KBM-7 (cell line): Measurements from ENCODE around the gene KIF12.
"Not testable (repeated sequence)": the region's sequence is repeated elsewhere in the genome, so short reads cannot be mapped to it uniquely, and the experiment has no call there.

ENCODE experiments used
- DNase-seq: peaks from one replicate; pipeline ENCODE4 v3.0.0-alpha.2; 2015
- in situ Hi-C: fragments of 300-500 bp; cut with MboI; formaldehyde crosslinking; loops from 2 replicates; pipeline ENCODE4 v1.14.3; 2020; ENCODE audit warnings: low sequenced_read_pairs, low pct_unique_long_range_greater_than_20kb, mixed read lengths

The KIF12 gene

DNA sequence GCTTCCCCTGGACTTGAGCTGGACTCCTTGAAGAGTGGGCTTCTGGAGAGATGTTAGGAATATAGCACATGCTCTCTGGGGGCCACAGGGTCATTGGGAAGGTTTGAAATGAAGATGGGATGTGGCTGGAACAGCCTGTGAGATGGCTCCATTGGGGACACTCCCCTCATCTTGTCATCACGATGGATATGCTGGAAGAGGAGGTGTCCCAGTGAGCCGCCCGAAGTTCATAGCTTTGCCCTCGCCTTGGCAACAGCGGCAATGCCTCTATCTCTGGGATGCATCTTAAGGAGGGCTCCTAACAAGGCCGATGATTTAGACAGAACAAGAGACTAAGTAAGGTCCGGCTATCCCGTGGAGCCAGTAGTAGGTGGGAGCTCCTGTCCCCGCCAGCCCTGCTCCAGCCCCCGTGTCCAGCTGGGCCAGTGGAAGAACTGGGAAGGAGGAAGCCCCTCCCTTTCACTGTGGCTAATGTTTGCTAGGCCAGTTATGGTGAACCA is 44.9 kb downstream of the KIF12 start:
- DNase-seq, result no peak
- in situ Hi-C loops, result no loop called here

DNA sequence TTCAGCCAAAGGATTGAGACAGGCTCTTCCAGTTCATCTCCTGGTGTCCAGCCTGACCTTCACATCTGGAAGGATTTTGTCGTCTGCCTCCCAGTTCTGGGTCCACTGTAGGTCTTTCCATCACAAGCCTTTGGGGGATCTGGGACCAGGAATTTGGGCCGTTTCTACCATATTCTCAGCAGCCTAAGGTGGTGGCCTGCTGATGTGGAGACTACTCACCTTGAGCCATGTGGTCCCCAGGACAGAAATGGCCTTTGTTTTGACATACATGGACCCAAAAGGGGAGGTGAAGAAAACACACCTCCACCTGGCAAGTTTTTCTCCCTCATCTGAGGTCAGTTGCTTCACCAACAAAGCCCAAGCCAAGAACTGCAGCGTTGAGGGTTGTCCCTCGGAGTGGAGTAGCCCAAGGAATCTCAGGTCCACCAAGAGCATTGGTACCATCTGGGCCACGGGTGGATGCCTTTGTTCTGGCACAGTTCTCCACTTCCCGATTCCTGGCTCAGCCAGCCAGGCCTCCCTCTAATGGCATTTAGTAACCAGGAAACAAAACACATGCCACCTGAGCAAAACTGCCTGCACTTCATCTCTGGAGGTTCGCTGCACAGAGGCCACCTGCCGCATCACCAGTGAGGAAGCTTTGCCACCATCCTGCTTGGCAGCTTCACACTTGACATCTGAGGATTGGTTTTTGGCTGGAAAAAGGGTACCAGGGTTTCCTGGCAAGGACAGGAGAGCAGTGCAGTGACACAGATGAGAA is 45.7 kb downstream of the KIF12 start:
- DNase-seq, result no peak
- in situ Hi-C loops, result no loop called here

DNA sequence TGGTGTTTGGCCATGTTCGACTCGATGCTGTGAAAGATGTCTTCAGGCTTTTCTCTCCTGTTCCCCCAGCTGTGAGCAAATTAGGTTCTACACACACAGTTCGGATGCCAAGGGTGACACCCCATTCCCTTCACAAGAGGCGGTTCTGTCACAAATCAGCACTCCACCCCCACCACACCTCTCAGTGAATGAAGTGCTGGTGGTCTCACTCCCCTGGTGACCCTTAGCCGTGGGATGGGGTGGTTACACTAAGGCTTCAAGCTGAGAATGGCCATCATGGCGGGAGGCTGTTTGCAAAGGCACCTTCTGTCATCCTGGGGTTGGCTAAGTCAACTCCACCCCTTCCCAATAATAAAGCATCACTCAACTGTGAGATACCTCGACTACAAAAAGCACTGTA is 47.4 kb downstream of the KIF12 start:
- in situ Hi-C loops, result no loop called here

DNA sequence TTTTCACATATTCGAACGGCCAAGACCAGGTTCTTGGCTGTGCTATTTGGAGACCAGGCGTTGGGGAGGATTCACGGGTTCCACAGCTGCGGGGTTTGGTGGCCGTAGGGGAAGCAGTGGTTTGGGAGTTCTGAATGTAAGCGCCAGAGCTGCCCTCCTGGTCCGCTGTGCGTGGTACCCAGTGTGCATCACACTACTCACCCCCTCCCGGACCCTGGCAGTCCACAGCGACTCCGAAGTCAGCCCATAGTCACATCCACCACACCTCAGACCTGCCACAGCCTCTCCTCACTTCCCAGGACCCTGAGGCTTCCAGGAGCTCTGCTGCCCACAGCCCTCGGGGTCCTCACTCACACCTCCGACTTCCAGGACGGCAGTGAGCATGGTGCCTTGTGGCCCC is 47.8 kb downstream of the KIF12 start:
- DNase-seq, result no peak
- in situ Hi-C loops, result no loop called here

More for the DNA sequence above, 47.4 kb downstream of the KIF12 start:
- DNase-seq, result no peak

DNA sequence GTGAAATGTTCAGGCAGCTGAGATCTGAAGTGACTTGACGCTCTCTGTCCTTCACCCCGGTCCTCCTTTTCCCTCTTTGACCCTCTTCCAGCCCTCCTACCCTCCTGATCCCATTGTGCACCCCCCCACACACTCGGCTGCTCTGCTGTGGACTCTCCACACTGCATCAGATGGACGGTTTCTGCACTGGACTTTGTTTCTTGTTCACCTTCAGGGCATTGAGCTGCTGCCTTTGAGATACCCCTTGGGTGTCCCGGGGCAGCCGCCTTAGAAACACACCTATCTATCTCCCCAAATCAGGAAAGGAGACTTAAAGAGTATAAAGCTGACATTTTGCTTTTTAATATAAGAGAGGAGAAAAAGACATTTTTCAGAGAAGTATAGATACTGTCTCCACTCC is 48.4 kb downstream of the KIF12 start:
- in situ Hi-C loops, result no loop called here

DNA sequence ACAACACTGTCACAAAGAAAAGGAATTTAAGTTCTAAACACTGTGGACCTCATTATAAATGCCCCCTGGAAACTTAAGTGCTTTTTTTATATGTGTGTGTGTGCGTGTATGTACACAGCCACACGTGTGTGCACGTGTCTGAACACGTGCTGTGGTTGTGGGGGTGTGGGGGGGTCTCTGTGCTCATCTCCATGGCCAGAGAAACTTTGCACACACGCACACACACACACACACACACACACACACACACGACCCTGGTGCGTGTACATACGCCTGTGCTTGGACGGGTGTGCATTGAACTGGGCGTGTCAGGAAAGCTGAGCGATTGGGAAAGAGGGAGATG is 48.9 kb downstream of the KIF12 start:
- in situ Hi-C loops, result no loop called here
- no peak for DNase-seq

More for the DNA sequence above, 48.4 kb downstream of the KIF12 start:
- DNase-seq, result no peak

DNA sequence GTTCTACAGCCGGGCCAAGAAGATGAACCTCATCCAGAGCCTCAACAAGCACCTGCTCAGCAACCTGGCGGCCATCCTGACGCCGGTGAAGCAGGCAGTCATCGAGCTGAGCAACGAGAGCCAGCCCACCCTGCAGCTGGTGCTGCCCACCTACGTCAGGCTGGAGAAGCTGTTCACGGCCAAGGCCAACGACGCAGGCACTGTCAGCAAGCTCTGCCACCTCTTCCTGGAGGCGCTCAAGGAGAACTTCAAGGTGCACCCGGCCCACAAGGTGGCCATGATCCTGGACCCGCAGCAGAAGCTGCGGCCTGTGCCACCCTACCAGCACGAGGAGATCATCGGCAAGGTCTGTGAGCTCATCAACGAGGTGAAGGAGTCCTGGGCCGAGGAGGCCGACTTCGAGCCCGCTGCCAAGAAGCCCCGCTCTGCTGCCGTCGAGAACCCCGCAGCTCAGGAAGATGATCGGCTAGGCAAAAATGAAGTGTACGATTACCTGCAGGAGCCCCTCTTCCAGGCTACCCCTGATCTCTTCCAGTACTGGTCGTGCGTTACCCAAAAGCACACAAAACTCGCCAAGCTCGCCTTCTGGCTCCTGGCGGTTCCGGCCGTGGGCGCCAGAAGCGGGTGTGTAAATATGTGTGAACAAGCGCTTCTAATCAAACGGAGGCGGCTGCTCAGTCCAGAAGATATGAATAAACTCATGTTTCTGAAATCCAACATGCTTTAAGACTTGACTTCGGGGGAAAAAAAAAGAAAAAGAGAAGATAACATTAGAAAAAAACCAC is 49.5 kb downstream of the KIF12 start:
- in situ Hi-C loops, result no loop called here
- DNase-seq, result no peak

DNA sequence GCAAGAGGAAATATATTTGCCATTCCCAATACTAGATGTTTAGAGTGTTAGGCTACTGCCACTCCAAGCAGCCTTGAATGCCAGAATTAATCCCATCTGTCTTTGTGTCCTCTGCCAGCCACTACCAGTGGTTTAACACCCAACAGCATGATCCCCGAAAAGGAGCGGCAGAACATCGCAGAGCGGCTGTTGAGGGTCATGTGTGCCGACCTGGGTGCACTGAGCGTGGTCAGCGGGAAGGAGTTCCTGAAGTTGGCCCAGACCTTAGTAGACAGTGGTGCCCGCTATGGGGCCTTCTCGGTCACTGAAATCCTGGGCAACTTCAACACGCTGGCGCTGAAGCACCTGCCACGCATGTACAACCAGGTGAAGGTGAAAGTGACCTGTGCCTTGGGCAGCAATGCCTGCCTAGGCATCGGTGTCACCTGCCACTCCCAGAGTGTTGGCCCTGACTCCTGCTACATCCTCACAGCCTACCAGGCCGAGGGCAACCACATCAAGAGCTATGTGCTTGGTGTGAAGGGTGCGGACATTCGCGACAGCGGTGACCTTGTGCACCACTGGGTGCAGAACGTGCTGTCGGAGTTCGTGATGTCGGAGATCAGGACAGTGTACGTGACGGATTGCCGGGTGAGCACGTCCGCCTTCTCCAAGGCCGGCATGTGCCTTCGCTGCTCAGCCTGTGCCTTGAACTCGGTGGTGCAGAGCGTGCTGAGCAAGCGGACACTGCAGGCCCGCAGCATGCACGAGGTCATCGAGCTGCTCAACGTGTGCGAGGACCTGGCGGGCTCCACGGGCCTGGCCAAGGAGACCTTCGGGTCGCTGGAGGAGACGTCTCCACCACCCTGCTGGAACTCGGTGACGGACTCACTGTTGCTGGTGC is 50.3 kb downstream of the KIF12 start:
- DNase-seq, result no peak

DNA sequence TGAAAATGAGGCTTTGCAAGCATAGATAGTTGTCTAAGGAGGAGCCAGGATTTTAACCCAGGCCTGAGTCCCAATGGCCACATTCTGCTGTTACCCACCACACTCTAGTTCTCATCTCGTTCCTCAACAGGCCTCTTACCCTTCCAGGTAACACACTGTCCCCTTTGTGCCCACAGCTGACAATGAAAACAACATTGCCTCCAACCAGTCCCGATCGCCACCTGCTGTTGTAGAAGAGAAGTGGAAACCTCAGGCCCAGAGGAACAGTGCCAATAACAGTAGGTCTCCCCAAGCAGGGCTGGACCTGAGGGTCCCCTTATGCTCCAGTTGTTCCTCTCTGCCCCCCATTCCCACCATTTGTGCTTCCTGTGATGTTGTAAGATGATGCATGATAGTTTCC is 51.4 kb downstream of the KIF12 start:
- DNase-seq, result no peak
- in situ Hi-C loops, result no loop called here

More for the DNA sequence above, 50.3 kb downstream of the KIF12 start:
- in situ Hi-C loops, result no loop called here

DNA sequence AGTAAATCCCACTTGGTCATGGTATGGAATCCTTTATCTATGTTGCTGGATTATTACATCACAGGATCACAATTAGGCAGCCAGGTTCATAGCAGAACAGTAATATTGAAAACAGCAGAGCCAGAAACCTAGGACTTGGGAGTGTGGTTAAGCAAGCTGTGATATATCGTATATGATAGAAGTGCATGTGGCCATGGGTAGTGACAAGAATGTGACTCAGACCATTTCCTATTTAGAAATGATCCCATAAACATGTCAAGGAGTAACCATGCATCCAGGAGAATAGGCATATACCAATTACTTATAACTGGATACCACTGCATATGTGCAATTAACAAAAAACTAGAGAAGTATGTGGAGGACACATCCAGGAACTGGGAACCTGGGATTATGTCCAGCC is 52.2 kb downstream of the KIF12 start:
- in situ Hi-C loops, result no loop called here
- DNase-seq, result no peak

DNA sequence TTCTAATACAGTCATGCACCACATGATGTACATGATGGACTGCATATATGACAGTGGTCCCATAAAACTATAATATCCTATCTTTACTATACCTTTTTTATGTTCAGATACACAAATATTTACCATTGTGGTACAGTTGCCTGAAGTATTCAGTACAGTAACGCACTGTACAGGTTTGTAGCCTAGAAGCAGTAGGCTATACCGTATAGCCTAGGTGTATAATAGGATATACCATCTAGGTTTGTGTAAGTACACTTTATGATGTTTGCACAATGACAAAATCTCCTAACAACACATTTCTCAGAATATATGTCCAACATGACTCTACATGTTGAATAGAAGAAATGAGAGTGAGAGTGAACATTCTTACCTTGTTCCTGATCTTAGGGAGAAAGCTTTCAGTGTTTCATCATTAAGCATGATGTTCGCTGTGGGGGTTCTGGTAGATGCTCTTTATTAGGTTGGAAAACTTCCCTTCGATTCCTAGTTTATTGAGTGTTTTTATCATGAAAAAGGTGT is 52.8 kb downstream of the KIF12 start:
- DNase-seq, result no peak
- in situ Hi-C loops, result no loop called here

DNA sequence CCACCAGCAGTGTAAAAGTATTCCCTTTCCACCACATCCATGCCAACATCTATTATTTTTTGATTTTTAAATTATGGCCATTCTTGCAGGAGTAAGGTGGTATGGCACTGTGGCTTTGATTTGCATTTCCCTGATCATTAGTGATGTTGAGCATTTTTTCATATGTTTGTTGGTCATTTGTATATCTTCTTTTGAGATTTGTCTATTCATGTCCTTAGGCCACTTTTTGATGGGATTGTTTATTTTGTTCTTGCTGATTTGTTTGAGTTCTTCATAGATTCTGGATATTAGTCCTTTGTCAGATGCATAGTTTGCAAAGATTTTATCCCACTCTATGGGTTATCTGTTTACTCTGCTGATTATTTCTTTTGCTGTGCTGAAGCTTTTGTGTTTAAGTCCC is 55.4 kb downstream of the KIF12 start:
- in situ Hi-C loops, DNase-seq: not testable (repeated sequence)
